Stimulated activated CD8-positive, alpha-beta memory T cell treated with anti-CD3 and anti-CD28 coated beads, Interleukin-12 subunit alpha, Interleukin-12 subunit beta, amount 100 ng/mL, for 24 hours (primary cell): ENCODE measurements around the gene NPEPL1.
"Not testable (repeated sequence)": the region's sequence is repeated elsewhere in the genome, so short reads cannot be mapped to it uniquely, and the experiment has no call there.

Experiments used
- DNase-seq: peaks from one replicate; pipeline ENCODE4 v3.0.0-alpha.2; 2020; ENCODE audit errors: extremely low read depth

The NPEPL1 gene

GRCh38 chr20:58692579-58693225, at the start of gene NPEPL1:
NPEPL1 (plus strand) TSS chr20:58692800; CDS start chr20:58692901, 101 bp downstream.
- DNase-seq: peak; percentile 14

- not testable (repeated sequence) for DNase-seq
Observed at GRCh38 chr20:58642896-58643295, 49.7 kb upstream of the NPEPL1 start.

GRCh38 chr20:58645412-58645968, 47.1 kb upstream of the NPEPL1 start:
- no peak for DNase-seq

GRCh38 chr20:58646257-58646656, 46.3 kb upstream of the NPEPL1 start:
- DNase-seq: no peak

- no peak for DNase-seq
Observed at GRCh38 chr20:58646703-58647102, 45.9 kb upstream of the NPEPL1 start.

GRCh38 chr20:58647162-58647795, 45.3 kb upstream of the NPEPL1 start:
- no peak for DNase-seq

- no peak for DNase-seq
Observed at GRCh38 chr20:58647796-58648501, 44.7 kb upstream of the NPEPL1 start.

- DNase-seq: not testable (repeated sequence)
Observed at GRCh38 chr20:58648502-58648825, 44.1 kb upstream of the NPEPL1 start.

GRCh38 chr20:58649288-58650180, 43.1 kb upstream of the NPEPL1 start:
- DNase-seq: no peak

GRCh38 chr20:58650181-58650775, 42.3 kb upstream of the NPEPL1 start:
- DNase-seq: no peak

GRCh38 chr20:58650776-58651558, 41.6 kb upstream of the NPEPL1 start, which contains the start of gene STX16:
STX16 (plus strand) TSS chr20:58651283; CDS start chr20:58652007, 724 bp downstream.
- DNase-seq: peak; percentile 75

- no peak for DNase-seq
Observed at GRCh38 chr20:58651559-58651945, 41.0 kb upstream of the NPEPL1 start.

- no peak for DNase-seq
Observed at GRCh38 chr20:58651946-58652605, 40.5 kb upstream of the NPEPL1 start.

GRCh38 chr20:58652606-58653294, 39.9 kb upstream of the NPEPL1 start:
- no peak for DNase-seq

GRCh38 chr20:58654337-58654736, 38.3 kb upstream of the NPEPL1 start:
- DNase-seq: no peak

- DNase-seq: no peak
Observed at GRCh38 chr20:58655328-58656107, 37.1 kb upstream of the NPEPL1 start.

GRCh38 chr20:58656831-58657230, 35.8 kb upstream of the NPEPL1 start:
- no peak for DNase-seq

GRCh38 chr20:58657262-58657661, 35.3 kb upstream of the NPEPL1 start:
- DNase-seq: no peak
